Measurements from ENCODE around the gene KRT35. TPM values are rescaled to one million over a fixed set of nuclear protein-coding genes. Genes with fewer than 3 reads are reported as not detected.

Gene KRT35
- total and polyA plus RNA-seq, 12 donors, result not detected

GRCh38 chr17:41500131-41500911 is 19.4 kb upstream of the KRT35 start:
- ATAC-seq, result no peak

GRCh38 chr17:41499714-41500113 is 18.8 kb upstream of the KRT35 start:
- intact Hi-C loops (cut with DNase I), result loop anchor here in 3 of 10 donors (5.0 to 10.0 kb wide), 4 partner anchors 85 to 592 kb away; partner anchors contain the start of genes KRTAP16-1 (in 1 of the 3) and KRTAP29-1 (in 1 of the 3)

More at GRCh38 chr17:41500131-41500911, 19.4 kb upstream of the KRT35 start:
- no peaks in the 10 kb centered on the region for H3K36me3 ChIP-seq
- H3K4me3 ChIP-seq, result no peak overlapping the region
- DNase-seq, result no peak
- intact Hi-C loops (cut with DNase I), result no loop called here
- no peak for TF ChIP-seq CTCF (IDR thresholded peaks at IDR 0.05)
- H3K4me1 ChIP-seq, result peaks cover 0 to 36% (median 0%) of the 10 kb centered on the region in 9 donors
- WGBS, 2 donors, result 60 to 62% methylated on average over 15 of the region's 15 CpGs
- peak overlapping the region in 1 of 10 donors; percentile 58 for H3K27ac ChIP-seq
- no peaks in the 10 kb centered on the region for H3K9me3 ChIP-seq
- H3K27me3 ChIP-seq, result peaks cover 0 to 32% (median 16%) of the 10 kb centered on the region in 7 donors

GRCh38 chr17:41498276-41498675 is 17.3 kb upstream of the KRT35 start:
- Histone ChIP-seq H3K4me3 (no peak overlapping the region), H3K4me1 (peaks cover 0 to 43% (median 0%) of the 10 kb centered on the region in 9 donors), H3K27me3 (peaks cover 0 to 32% (median 16%) of the 10 kb centered on the region in 7 donors), H3K27ac (peak overlapping the region in 2 of 10 donors; percentile 44 to 89), H3K36me3 (no peaks in the 10 kb centered on the region), H3K9me3 (no peaks in the 10 kb centered on the region)
- ATAC-seq (peak in 1 of 8 donors; percentile 35), DNase-seq (no peak)
- intact Hi-C loops (cut with DNase I), result loop anchor here in 3 of 10 donors (5.0 to 10.0 kb wide), 4 partner anchors 83 to 591 kb away; partner anchors contain the start of genes KRTAP16-1 (in 1 of the 3) and KRTAP29-1 (in 1 of the 3)
- TF ChIP-seq CTCF (IDR thresholded peaks at IDR 0.05), result no peak
- 61 to 65% methylated on average over 6 of the region's 6 CpGs for WGBS, 2 donors

More at GRCh38 chr17:41499714-41500113, 18.8 kb upstream of the KRT35 start:
- H3K4me3 ChIP-seq, result no peak overlapping the region
- no peaks in the 10 kb centered on the region for H3K36me3 ChIP-seq
- no peak for ATAC-seq
- no peak for TF ChIP-seq CTCF (IDR thresholded peaks at IDR 0.05)
- WGBS, 2 donors, result 82% methylated on average over 5 of the region's 5 CpGs
- H3K9me3 ChIP-seq, result no peaks in the 10 kb centered on the region
- H3K4me1 ChIP-seq, result peaks cover 0 to 36% (median 0%) of the 10 kb centered on the region in 9 donors
- DNase-seq, result no peak
- peaks cover 0 to 32% (median 16%) of the 10 kb centered on the region in 7 donors for H3K27me3 ChIP-seq
- peak overlapping the region in 1 of 10 donors; percentile 58 for H3K27ac ChIP-seq

GRCh38 chr17:41496803-41497484 is 16.0 kb upstream of the KRT35 start:
- ATAC-seq (peak; percentile 67 to 90 (median 82)), DNase-seq (peak; percentile 48 to 61)
- WGBS, 2 donors, result 50 to 54% methylated on average over 12 of the region's 12 CpGs
- Histone ChIP-seq H3K36me3 (no peaks in the 10 kb centered on the region), H3K27me3 (peaks cover 0 to 32% (median 16%) of the 10 kb centered on the region in 7 donors), H3K27ac (peak overlapping the region in 1 of 10 donors; percentile 89), H3K4me3 (no peak overlapping the region), H3K4me1 (peaks cover 0 to 57% (median 0%) of the 10 kb centered on the region in 9 donors), H3K9me3 (no peaks in the 10 kb centered on the region)
- intact Hi-C loops (cut with DNase I), result loop anchor here in 3 of 10 donors (5.0 to 10.0 kb wide), 4 partner anchors 82 to 590 kb away; partner anchors contain the start of genes KRTAP16-1 (in 1 of the 3) and KRTAP29-1 (in 1 of the 3)
- peak; percentile 28 to 84 (median 61) for TF ChIP-seq CTCF (IDR thresholded peaks at IDR 0.05)
